Liver (tissue), 9 donors: Measurements from ENCODE around the gene ZNF618. TPM values are rescaled to one million over a fixed set of nuclear protein-coding genes. Genes with fewer than 3 reads are reported as not detected.

ENCODE experiments used
- DNase-seq: peaks from one replicate; pipeline ENCODE4 v3.0.0-alpha.2; 2017; ENCODE audit warnings: low spot score
- H3K27ac ChIP-seq, 2 donors: one replicate each; pipeline ENCODE4 v1.7.0; 2013; ENCODE audit warnings: inconsistent platforms in 2 of 2, low read length in 2 of 2, control low read depth in 1 of 2, low read depth in 1 of 2, mild to moderate bottlenecking in 1 of 2
- H3K27me3 ChIP-seq, 4 donors: one replicate each; pipeline versions ENCODE4 v1.6.1 to v1.7.0; 2013; ENCODE audit warnings: low read length in 3 of 4, inconsistent platforms in 1 of 4, mild to moderate bottlenecking in 1 of 4, moderate library complexity in 1 of 4; ENCODE audit not compliant: control insufficient read depth in 4 of 4, insufficient read depth in 4 of 4
- H3K36me3 ChIP-seq, 4 donors: one replicate each; pipeline versions ENCODE4 v1.6.1 to v1.7.0; 2013; ENCODE audit warnings: low read length in 3 of 4, mild to moderate bottlenecking in 3 of 4, low read depth in 1 of 4, moderate library complexity in 1 of 4; ENCODE audit not compliant: control insufficient read depth in 4 of 4, insufficient read depth in 3 of 4
- H3K4me1 ChIP-seq, 4 donors: one replicate each; pipeline versions ENCODE4 v1.6.1 to v1.7.0; 2013; ENCODE audit warnings: low read length in 3 of 4, mild to moderate bottlenecking in 3 of 4, moderate library complexity in 1 of 4; ENCODE audit not compliant: control insufficient read depth in 4 of 4, insufficient read depth in 4 of 4
- H3K4me3 ChIP-seq, 3 donors: one replicate each; pipeline versions ENCODE4 v1.6.1 to v1.7.0; 2013; ENCODE audit warnings: low read length in 3 of 3, control low read depth in 1 of 3, low read depth in 1 of 3, mild to moderate bottlenecking in 1 of 3
- H3K9ac ChIP-seq, 2 donors: one replicate each; pipeline ENCODE4 v1.7.0; 2013; ENCODE audit warnings: low read length in 2 of 2, mild to moderate bottlenecking in 2 of 2, moderate library complexity in 2 of 2, control low read depth in 1 of 2, low read depth in 1 of 2
- H3K9me3 ChIP-seq, 4 donors: one replicate each; pipeline versions ENCODE4 v1.6.1 to v1.7.0; 2013; ENCODE audit warnings: low read length in 3 of 4; ENCODE audit not compliant: control insufficient read depth in 4 of 4
- EGR1 ChIP-seq, 2 donors: IDR thresholded peaks; 2 replicates each; pipeline ENCODE4 v1.6.1; 2016 to 2018; ENCODE audit warnings: antibody characterized with exemption in 2 of 2, low read depth in 2 of 2
- FOXA1 ChIP-seq: IDR thresholded peaks from 2 replicates; pipeline ENCODE4 v1.6.1; 2016; ENCODE audit warnings: antibody characterized with exemption
- FOXA2 ChIP-seq: IDR thresholded peaks from 2 replicates; pipeline ENCODE4 v1.6.1; 2016; ENCODE audit warnings: antibody characterized with exemption
- GABPA ChIP-seq, 2 donors: IDR thresholded peaks in 1 of 2; conservative IDR thresholded peaks in 1 of 2; 2 replicates each; pipeline ENCODE4 v1.6.1; 2016; ENCODE audit warnings: antibody characterized with exemption in 2 of 2, mild to moderate bottlenecking in 1 of 2, moderate library complexity in 1 of 2
- HNF4G ChIP-seq: IDR thresholded peaks from 2 replicates; pipeline ENCODE4 v1.6.1; 2016; ENCODE audit warnings: antibody characterized with exemption
- JUND ChIP-seq, 2 donors: IDR thresholded peaks; 2 replicates each; pipeline ENCODE4 v1.6.1; 2016; ENCODE audit warnings: antibody characterized with exemption in 2 of 2
- NR2F2 ChIP-seq: IDR thresholded peaks from 2 replicates; pipeline ENCODE4 v1.6.1; 2016; ENCODE audit warnings: antibody characterized with exemption
- RAD21 ChIP-seq, 2 donors: IDR thresholded peaks; 2 replicates each; pipeline ENCODE4 v1.6.1; 2016; ENCODE audit warnings: antibody characterized with exemption in 2 of 2, mild to moderate bottlenecking in 2 of 2
- RXRA ChIP-seq, 2 donors: IDR thresholded peaks; 2 replicates each; pipeline ENCODE4 v1.6.1; 2017 to 2018; ENCODE audit warnings: antibody characterized with exemption in 2 of 2, mild to moderate bottlenecking in 1 of 2
- SP1 ChIP-seq: IDR thresholded peaks from 2 replicates; pipeline ENCODE4 v1.6.1; 2018; ENCODE audit warnings: antibody characterized with exemption, mild to moderate bottlenecking
- TAF1 ChIP-seq: conservative IDR thresholded peaks from 2 replicates; pipeline ENCODE4 v1.6.1; 2016; ENCODE audit warnings: antibody characterized with exemption, mild to moderate bottlenecking
- YY1 ChIP-seq: IDR thresholded peaks from 2 replicates; pipeline ENCODE4 v1.6.1; 2016; ENCODE audit warnings: antibody characterized with exemption, mild to moderate bottlenecking
- WGBS: extraction: QIAGEN DNeasy Blood & Tissue Kit; methylation state at CpG from one replicate; pipeline ENCODE4 v1.1.7; 2013; 5-methylcytosine and 5-hydroxymethylcytosine counted together
- polyA plus RNA-seq, 2 donors: library from polyadenylated mRNA; stranded (reverse) in 1 of 2; unstranded in 1 of 2; fragments of 200-250 nt in 1 of 2; fragments of >200 nt in 1 of 2; fragmentation: Nextera tagmentation in 1 of 2; extraction: Ambion mirVana in 1 of 2; gene quantifications; one replicate each; pipeline versions ENCODE4 v1.2.1 to v1.2.3, GENCODE V29; 2013 to 2015
- total RNA-seq, 2 donors: library from RNA; depleted of rRNA; stranded (reverse); fragments of >200 nt; gene quantifications; one replicate each; pipeline ENCODE4 v1.2.3, GENCODE V29; 2014
- TF ChIP-seq, protein P1 (sequence below): IDR thresholded peaks from 2 replicates; pipeline ENCODE4 v1.6.1; 2016; ENCODE audit warnings: antibody characterized with exemption
- TF ChIP-seq, protein P2 (sequence below): IDR thresholded peaks from 2 replicates; pipeline ENCODE4 v1.6.1; 2016; ENCODE audit warnings: antibody characterized with exemption, mild to moderate bottlenecking
- TF ChIP-seq, protein P3 (sequence below): IDR thresholded peaks from 2 replicates; pipeline ENCODE4 v1.6.1; 2016; ENCODE audit warnings: antibody characterized with exemption
- TF ChIP-seq, protein P4 (sequence below): fragments of 150-350 bp; IDR thresholded peaks from 2 replicates; pipeline ENCODE4 v1.5.1; 2017; ENCODE audit warnings: improper control_type of control experiment, low read depth, low read length; ENCODE audit not compliant: missing input control
- donor health status: healthy.
- donor health status: healthy.
- donor health status: healthy.
- donor health status: healthy.
- donor health status: healthy.

ZNF618 gene
- total and polyA plus RNA-seq, 4 donors: 2.2 to 6.5 (median 3.7) TPM

DNA sequence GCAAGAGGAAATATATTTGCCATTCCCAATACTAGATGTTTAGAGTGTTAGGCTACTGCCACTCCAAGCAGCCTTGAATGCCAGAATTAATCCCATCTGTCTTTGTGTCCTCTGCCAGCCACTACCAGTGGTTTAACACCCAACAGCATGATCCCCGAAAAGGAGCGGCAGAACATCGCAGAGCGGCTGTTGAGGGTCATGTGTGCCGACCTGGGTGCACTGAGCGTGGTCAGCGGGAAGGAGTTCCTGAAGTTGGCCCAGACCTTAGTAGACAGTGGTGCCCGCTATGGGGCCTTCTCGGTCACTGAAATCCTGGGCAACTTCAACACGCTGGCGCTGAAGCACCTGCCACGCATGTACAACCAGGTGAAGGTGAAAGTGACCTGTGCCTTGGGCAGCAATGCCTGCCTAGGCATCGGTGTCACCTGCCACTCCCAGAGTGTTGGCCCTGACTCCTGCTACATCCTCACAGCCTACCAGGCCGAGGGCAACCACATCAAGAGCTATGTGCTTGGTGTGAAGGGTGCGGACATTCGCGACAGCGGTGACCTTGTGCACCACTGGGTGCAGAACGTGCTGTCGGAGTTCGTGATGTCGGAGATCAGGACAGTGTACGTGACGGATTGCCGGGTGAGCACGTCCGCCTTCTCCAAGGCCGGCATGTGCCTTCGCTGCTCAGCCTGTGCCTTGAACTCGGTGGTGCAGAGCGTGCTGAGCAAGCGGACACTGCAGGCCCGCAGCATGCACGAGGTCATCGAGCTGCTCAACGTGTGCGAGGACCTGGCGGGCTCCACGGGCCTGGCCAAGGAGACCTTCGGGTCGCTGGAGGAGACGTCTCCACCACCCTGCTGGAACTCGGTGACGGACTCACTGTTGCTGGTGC is 172.7 kb downstream of the ZNF618 start:
- no peak overlapping the region for H3K9ac ChIP-seq
- no peak overlapping the region for H3K4me3 ChIP-seq
- H3K9me3 ChIP-seq: no peaks in the 10 kb centered on the region
- peak; percentile 27 for DNase-seq
- H3K27ac ChIP-seq: no peak overlapping the region
- TF ChIP-seq, protein P1, sequence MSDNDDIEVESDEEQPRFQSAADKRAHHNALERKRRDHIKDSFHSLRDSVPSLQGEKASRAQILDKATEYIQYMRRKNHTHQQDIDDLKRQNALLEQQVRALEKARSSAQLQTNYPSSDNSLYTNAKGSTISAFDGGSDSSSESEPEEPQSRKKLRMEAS: no peak
- TF ChIP-seq RAD21 (IDR thresholded peaks at IDR 0.05): no peak
- TF ChIP-seq FOXA1: no peak
- TF ChIP-seq FOXA2: no peak
- no peak for TF ChIP-seq JUND (IDR thresholded peaks at IDR 0.05)
- TF ChIP-seq YY1: no peak
- TF ChIP-seq GABPA (IDR thresholded peaks at IDR 0.05 in 1 of 2, conservative IDR thresholded peaks at IDR 0.05 in 1 of 2): no peak
- no peak for TF ChIP-seq HNF4G
- TF ChIP-seq, protein P2, sequence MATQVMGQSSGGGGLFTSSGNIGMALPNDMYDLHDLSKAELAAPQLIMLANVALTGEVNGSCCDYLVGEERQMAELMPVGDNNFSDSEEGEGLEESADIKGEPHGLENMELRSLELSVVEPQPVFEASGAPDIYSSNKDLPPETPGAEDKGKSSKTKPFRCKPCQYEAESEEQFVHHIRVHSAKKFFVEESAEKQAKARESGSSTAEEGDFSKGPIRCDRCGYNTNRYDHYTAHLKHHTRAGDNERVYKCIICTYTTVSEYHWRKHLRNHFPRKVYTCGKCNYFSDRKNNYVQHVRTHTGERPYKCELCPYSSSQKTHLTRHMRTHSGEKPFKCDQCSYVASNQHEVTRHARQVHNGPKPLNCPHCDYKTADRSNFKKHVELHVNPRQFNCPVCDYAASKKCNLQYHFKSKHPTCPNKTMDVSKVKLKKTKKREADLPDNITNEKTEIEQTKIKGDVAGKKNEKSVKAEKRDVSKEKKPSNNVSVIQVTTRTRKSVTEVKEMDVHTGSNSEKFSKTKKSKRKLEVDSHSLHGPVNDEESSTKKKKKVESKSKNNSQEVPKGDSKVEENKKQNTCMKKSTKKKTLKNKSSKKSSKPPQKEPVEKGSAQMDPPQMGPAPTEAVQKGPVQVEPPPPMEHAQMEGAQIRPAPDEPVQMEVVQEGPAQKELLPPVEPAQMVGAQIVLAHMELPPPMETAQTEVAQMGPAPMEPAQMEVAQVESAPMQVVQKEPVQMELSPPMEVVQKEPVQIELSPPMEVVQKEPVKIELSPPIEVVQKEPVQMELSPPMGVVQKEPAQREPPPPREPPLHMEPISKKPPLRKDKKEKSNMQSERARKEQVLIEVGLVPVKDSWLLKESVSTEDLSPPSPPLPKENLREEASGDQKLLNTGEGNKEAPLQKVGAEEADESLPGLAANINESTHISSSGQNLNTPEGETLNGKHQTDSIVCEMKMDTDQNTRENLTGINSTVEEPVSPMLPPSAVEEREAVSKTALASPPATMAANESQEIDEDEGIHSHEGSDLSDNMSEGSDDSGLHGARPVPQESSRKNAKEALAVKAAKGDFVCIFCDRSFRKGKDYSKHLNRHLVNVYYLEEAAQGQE: no peak
- TF ChIP-seq, protein P3, sequence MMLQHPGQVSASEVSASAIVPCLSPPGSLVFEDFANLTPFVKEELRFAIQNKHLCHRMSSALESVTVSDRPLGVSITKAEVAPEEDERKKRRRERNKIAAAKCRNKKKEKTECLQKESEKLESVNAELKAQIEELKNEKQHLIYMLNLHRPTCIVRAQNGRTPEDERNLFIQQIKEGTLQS: no peak
- no peak for TF ChIP-seq EGR1 (IDR thresholded peaks at IDR 0.05; ENCODE audit: low read depth in 2 of 2)
- no peak for TF ChIP-seq NR2F2
- no peaks in the 10 kb centered on the region for H3K4me1 ChIP-seq
- H3K27me3 ChIP-seq: no peaks in the 10 kb centered on the region
- peaks cover 5 to 25% (median 21%) of the 10 kb centered on the region in 4 donors for H3K36me3 ChIP-seq
- 98% methylated on average over 44 of the region's 44 CpGs for WGBS

DNA sequence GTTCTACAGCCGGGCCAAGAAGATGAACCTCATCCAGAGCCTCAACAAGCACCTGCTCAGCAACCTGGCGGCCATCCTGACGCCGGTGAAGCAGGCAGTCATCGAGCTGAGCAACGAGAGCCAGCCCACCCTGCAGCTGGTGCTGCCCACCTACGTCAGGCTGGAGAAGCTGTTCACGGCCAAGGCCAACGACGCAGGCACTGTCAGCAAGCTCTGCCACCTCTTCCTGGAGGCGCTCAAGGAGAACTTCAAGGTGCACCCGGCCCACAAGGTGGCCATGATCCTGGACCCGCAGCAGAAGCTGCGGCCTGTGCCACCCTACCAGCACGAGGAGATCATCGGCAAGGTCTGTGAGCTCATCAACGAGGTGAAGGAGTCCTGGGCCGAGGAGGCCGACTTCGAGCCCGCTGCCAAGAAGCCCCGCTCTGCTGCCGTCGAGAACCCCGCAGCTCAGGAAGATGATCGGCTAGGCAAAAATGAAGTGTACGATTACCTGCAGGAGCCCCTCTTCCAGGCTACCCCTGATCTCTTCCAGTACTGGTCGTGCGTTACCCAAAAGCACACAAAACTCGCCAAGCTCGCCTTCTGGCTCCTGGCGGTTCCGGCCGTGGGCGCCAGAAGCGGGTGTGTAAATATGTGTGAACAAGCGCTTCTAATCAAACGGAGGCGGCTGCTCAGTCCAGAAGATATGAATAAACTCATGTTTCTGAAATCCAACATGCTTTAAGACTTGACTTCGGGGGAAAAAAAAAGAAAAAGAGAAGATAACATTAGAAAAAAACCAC is 173.5 kb downstream of the ZNF618 start:
- DNase-seq: peak; percentile 27
- no peak overlapping the region for H3K4me3 ChIP-seq
- peaks cover 5 to 25% (median 21%) of the 10 kb centered on the region in 4 donors for H3K36me3 ChIP-seq
- H3K27me3 ChIP-seq: no peaks in the 10 kb centered on the region
- H3K4me1 ChIP-seq: no peaks in the 10 kb centered on the region
- no peaks in the 10 kb centered on the region for H3K9me3 ChIP-seq
- H3K27ac ChIP-seq: no peak overlapping the region
- no peak for TF ChIP-seq SP1
- TF ChIP-seq, protein P4, sequence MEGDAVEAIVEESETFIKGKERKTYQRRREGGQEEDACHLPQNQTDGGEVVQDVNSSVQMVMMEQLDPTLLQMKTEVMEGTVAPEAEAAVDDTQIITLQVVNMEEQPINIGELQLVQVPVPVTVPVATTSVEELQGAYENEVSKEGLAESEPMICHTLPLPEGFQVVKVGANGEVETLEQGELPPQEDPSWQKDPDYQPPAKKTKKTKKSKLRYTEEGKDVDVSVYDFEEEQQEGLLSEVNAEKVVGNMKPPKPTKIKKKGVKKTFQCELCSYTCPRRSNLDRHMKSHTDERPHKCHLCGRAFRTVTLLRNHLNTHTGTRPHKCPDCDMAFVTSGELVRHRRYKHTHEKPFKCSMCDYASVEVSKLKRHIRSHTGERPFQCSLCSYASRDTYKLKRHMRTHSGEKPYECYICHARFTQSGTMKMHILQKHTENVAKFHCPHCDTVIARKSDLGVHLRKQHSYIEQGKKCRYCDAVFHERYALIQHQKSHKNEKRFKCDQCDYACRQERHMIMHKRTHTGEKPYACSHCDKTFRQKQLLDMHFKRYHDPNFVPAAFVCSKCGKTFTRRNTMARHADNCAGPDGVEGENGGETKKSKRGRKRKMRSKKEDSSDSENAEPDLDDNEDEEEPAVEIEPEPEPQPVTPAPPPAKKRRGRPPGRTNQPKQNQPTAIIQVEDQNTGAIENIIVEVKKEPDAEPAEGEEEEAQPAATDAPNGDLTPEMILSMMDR: no peak
- no peak for TF ChIP-seq YY1
- TF ChIP-seq TAF1: no peak
- TF ChIP-seq RXRA (IDR thresholded peaks at IDR 0.05): no peak
- TF ChIP-seq, protein P2: no peak
- TF ChIP-seq FOXA2: no peak
- no peak for TF ChIP-seq RAD21 (IDR thresholded peaks at IDR 0.05)
- no peak for TF ChIP-seq JUND (IDR thresholded peaks at IDR 0.05)
- TF ChIP-seq, protein P1: no peak
- no peak for TF ChIP-seq EGR1 (IDR thresholded peaks at IDR 0.05; ENCODE audit: low read depth in 2 of 2)
- TF ChIP-seq FOXA1: no peak
- WGBS: 97% methylated on average over 40 of the region's 40 CpGs
- H3K9ac ChIP-seq: no peak overlapping the region
